ENCODE measurements around the gene CRHR1.

DNA sequence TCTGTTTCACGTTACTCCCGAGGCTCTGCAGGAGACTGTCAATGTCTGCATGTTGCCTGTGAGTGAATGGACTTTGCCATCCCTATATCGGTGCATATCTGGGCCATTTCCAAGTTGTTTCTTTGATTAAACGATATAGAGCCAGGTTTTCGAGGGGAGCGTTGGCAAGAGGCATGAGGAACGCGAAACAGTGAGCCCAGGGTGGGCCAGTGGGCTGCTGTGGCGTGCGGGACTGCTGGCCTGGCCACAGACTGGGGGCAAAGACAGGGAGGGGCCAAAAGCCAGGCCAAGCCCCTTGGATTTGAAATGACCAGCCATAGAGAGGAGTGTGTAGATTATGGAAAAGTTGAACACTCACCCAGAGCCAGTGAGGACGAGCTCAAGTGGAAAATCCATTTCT lies 3.5 kb downstream of the CRHR1 start:
- no peak for TF ChIP-seq POLR2A (IDR thresholded peaks at IDR 0.05; ENCODE audit: low read depth, low read length)
- TF ChIP-seq, protein P1, sequence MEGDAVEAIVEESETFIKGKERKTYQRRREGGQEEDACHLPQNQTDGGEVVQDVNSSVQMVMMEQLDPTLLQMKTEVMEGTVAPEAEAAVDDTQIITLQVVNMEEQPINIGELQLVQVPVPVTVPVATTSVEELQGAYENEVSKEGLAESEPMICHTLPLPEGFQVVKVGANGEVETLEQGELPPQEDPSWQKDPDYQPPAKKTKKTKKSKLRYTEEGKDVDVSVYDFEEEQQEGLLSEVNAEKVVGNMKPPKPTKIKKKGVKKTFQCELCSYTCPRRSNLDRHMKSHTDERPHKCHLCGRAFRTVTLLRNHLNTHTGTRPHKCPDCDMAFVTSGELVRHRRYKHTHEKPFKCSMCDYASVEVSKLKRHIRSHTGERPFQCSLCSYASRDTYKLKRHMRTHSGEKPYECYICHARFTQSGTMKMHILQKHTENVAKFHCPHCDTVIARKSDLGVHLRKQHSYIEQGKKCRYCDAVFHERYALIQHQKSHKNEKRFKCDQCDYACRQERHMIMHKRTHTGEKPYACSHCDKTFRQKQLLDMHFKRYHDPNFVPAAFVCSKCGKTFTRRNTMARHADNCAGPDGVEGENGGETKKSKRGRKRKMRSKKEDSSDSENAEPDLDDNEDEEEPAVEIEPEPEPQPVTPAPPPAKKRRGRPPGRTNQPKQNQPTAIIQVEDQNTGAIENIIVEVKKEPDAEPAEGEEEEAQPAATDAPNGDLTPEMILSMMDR (conservative IDR thresholded peaks at IDR 0.05; ENCODE audit: low read depth, low read length) = no peak
- TF ChIP-seq CEBPB (IDR thresholded peaks at IDR 0.05; ENCODE audit: low read depth, low read length) = no peak
- no peak for TF ChIP-seq MAFK (IDR thresholded peaks at IDR 0.05; ENCODE audit: low read depth, low read length)
- TF ChIP-seq, protein P2, sequence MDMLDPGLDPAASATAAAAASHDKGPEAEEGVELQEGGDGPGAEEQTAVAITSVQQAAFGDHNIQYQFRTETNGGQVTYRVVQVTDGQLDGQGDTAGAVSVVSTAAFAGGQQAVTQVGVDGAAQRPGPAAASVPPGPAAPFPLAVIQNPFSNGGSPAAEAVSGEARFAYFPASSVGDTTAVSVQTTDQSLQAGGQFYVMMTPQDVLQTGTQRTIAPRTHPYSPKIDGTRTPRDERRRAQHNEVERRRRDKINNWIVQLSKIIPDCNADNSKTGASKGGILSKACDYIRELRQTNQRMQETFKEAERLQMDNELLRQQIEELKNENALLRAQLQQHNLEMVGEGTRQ (IDR thresholded peaks at IDR 0.05; ENCODE audit: low read depth, low read length) = no peak
- no peak for TF ChIP-seq RAD21 (IDR thresholded peaks at IDR 0.05; ENCODE audit: low read length)
- no peak for TF ChIP-seq SMC3 (IDR thresholded peaks at IDR 0.05; ENCODE audit: low read depth, low read length)
- TF ChIP-seq MXI1 (IDR thresholded peaks at IDR 0.05; ENCODE audit: borderline replicate concordance, low read depth, low read length) = no peak
- TF ChIP-seq RCOR1 (IDR thresholded peaks at IDR 0.05; ENCODE audit: insufficient replicate concordance, low read length) = no peak
- no peak for TF ChIP-seq BHLHE40 (IDR thresholded peaks at IDR 0.05; ENCODE audit: low read depth, low read length)
